ENCODE results near the gene TRIM8. TPM values are rescaled to one million over a fixed set of nuclear protein-coding genes. Genes with fewer than 3 reads are reported as not detected.

Gene TRIM8
- total RNA-seq, 1 experiment from 2014 or later, result 37.0 TPM

DNA sequence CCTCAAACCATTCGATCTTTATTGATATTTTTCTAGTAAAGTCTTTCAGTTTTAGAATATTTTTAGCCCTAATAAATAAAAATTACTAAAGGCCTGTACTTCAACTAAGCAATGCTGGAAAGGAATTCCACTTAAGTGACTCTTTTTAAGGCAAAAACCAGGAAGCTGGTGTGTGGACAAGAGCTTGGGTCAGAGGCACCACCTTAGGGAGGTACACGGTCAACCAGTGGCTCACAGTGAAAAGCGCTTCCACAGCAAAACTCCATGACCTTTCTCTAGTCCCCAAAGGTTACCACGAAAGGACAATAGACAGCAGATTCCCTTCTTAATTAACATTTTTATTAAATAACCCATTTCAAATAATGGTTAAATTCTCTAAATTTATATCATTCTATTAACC, 38.7 kb downstream of the TRIM8 start:
- H3K9me3 Mint-ChIP-seq, result no peaks in the 10 kb centered on the region

More for the DNA sequence above, 38.7 kb downstream of the TRIM8 start:
- no peaks in the 10 kb centered on the region for H3K79me2 ChIP-seq (ENCODE audit: insufficient read depth, low read length)
- TF ChIP-seq CTCF (conservative IDR thresholded peaks at IDR 0.05), result no peak
- no peak for DNase-seq
- no peak overlapping the region for H3K4me2 ChIP-seq (ENCODE audit: insufficient read depth, insufficient read length, low read length)
- H4K91ac ChIP-seq (ENCODE audit: insufficient read length, low read depth, low read length), result no peak overlapping the region
- no peaks in the 10 kb centered on the region for H3K79me1 ChIP-seq (ENCODE audit: insufficient read depth, low read depth, low read length, poor library complexity, severe bottlenecking)
- H4K8ac ChIP-seq (replicated peaks; ENCODE audit: insufficient read length, low read depth, low read length), result no peak overlapping the region
- no peak overlapping the region for H2AK5ac ChIP-seq (ENCODE audit: insufficient read length, low read length)
- H3K27ac Mint-ChIP-seq, result no peak overlapping the region
- no peak overlapping the region for H3K18ac ChIP-seq (ENCODE audit: insufficient read length, low read depth, low read length)
- WGBS (ENCODE audit: extremely low coverage, insufficient read length, low lambda C conversion rate), result no CpG with 5 or more reads among the region's 4 CpGs
- H3K9ac ChIP-seq (ENCODE audit: extremely low read depth, insufficient read length, low read length), result no peak overlapping the region
- no peaks in the 10 kb centered on the region for H3K23me2 ChIP-seq (ENCODE audit: insufficient read length, low read depth, low read length, poor library complexity, severe bottlenecking)
- peaks cover 16 to 45% (median 34%) of the 10 kb centered on the region in 3 experiments; a peak in 6 of 7 replicates for H3K36me3 Mint-ChIP-seq (ENCODE audit: insufficient read depth in 1 of 3, low read depth in 3 of 3)
- H3K23ac ChIP-seq (ENCODE audit: insufficient read length, low read depth, low read length), result no peak overlapping the region
- H3K4ac ChIP-seq (ENCODE audit: low read depth, low read length), result no peak overlapping the region
- no peak overlapping the region for H2BK12ac ChIP-seq (ENCODE audit: insufficient read length, low read depth, low read length)
- H3K56ac ChIP-seq (ENCODE audit: insufficient read length, low read depth, low read length), result no peak overlapping the region
- no peak overlapping the region for H3K14ac ChIP-seq (ENCODE audit: insufficient read depth, low read length)
- H3K27me3 Mint-ChIP-seq (ENCODE audit: low read depth), result no peaks in the 10 kb centered on the region
- no peak overlapping the region for H4K5ac ChIP-seq (ENCODE audit: insufficient read length, low read depth, low read length)
- no peak overlapping the region for H3T11ph ChIP-seq (ENCODE audit: low read length)
- no peak overlapping the region for H2BK5ac ChIP-seq (ENCODE audit: insufficient read length, low read length)
- H2AFZ ChIP-seq (ENCODE audit: low read length), result no peak overlapping the region
- H2BK120ac ChIP-seq (ENCODE audit: low read depth, low read length, poor library complexity, severe bottlenecking), result no peak overlapping the region
- H2BK20ac ChIP-seq (ENCODE audit: low read depth, low read length, poor library complexity, severe bottlenecking), result no peak overlapping the region
- no peaks in the 10 kb centered on the region for H3K9me3 ChIP-seq (ENCODE audit: control insufficient read depth, low read depth, low read length)
- no peak overlapping the region for H2BK15ac ChIP-seq (ENCODE audit: low read depth, low read length)
- no peaks in the 10 kb centered on the region; the same call in 1 of the 2 replicates for H3K4me1 ChIP-seq (ENCODE audit: insufficient read depth, low read length)
- H4K20me1 ChIP-seq (ENCODE audit: control insufficient read depth, insufficient read depth, insufficient read length), result no peaks in the 10 kb centered on the region
- H3K4me1 Mint-ChIP-seq, result peaks cover 16 to 22% of the 10 kb centered on the region in 2 experiments
- no peak overlapping the region for H3K4me3 Mint-ChIP-seq
- H3K27me3 ChIP-seq (ENCODE audit: insufficient read depth, low read length), result no peaks in the 10 kb centered on the region
- no peak overlapping the region for H3K27ac ChIP-seq (ENCODE audit: insufficient read length, low read depth, low read length)

Data from H9 (cell line).